GM12892 (cell line): Measurements from ENCODE around the gene TNFRSF1A.

Experiments used
- POLR2A ChIP-seq: IDR thresholded peaks from 2 replicates; pipeline ENCODE4 v1.6.1; 2011; ENCODE audit warnings: low read depth, low read length, control low read depth
- POLR2AphosphoS5 ChIP-seq: IDR thresholded peaks from 2 replicates; pipeline ENCODE4 v1.6.1; 2011; ENCODE audit warnings: low read depth, low read length, control low read depth

DNA sequence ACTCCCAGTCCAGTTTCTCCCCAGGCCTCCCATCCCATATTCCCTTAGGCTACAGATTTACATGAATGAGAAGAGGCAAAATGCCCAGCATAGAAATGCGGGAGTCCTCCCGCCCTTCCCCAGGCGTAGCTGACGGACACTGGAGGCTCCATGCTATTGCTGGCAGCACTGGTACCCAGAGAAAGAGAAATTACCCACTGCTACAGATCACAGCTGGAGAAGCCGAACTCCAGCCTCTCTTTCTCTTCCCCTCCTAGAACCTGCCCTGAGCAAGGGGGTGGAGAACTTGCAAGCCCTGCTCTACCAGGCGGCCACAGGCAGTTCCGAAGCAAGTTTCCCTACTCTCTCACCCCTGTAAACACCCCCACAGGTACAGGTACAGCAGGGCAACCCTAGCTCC lies 45.7 kb upstream of the TNFRSF1A start:
- TF ChIP-seq POLR2AphosphoS5 (no peak), POLR2A (no peak)
